Activated T-helper 1 cell treated with anti-CD3 and anti-CD28 coated beads, Interleukin-2, amount 50 U/mL, for 16 hours (primary cell): ENCODE measurements around the gene CS.
"Not testable (repeated sequence)": the region's sequence is repeated elsewhere in the genome, so short reads cannot be mapped to it uniquely, and the experiment has no call there.

ENCODE experiments used
- DNase-seq, 2 donors: peaks; one replicate each; pipeline ENCODE4 v3.0.0-alpha.2; 2020; ENCODE audit warnings: low read depth in 1 of 2, low spot score in 1 of 2

The CS gene

DNA sequence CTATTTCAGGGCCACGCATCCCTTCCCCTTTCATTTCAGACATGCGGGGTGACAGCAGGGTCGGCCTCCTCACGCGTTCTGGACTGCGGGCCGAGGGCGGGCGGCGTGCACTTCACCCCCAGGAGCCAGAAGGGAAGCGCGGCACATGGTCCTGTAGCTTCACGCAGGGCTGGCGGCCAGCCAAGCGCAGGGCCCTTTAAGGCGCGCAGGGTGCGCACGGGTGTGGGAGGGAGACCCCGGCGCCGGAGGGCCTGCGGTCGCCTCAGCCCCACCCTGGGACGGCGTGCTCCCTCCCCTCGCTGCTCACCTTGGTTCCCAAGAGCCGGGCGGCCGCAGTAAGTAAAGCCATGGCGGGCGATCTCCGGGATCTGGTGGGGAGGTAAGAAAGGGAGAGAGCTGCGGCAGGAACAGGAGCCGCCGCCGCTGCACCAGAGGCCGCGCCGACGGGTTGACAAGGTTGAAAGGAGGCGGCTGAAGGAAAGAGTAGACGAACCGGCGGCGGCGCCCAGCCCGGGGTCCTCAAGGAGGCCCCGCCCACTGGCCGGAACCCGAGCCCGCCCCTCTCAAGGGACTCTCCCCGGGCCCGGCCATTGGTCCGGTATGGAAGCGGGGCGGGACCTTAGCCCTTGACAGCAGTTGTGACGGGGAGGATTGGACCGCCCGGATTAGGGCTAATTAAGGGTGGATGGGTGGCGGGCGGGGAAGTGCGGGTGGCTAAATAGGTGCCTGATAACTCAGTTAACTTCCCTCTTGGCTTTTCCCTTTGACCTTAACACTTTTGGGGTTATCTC, at the start of gene CS:
Gene CS (minus strand): TSS at position 478 of the 791 bp plus-strand sequence. CDS start 129 bp downstream, at position 349.
- peak; percentile 95 to 99 for DNase-seq

DNA sequence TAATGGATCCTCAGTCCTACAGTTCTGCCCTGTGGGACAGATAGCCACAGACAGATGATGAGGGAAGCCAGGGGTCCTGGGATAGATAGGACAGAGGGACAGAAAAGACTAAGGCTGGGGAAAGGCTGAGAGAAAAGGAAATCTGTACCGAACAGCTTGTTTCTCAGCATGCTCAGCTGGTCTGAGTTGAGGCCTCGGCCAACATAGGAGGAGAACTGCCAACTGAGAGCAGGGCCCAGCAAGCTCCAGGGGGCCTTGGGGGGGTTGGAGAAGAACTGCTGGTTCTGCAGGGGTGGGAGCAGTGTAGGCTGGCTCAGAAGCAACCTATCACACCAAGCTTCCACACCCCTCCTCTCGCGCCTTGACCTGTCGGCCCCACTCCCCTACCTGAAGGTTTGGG, 48.6 kb upstream of the CS start:
- no peak for DNase-seq

- not testable (repeated sequence) for DNase-seq
Observed at GRCh38 chr12:56347255-56347654, 47.1 kb upstream of the CS start.

GRCh38 chr12:56346675-56347074, 46.5 kb upstream of the CS start:
- DNase-seq: no peak

GRCh38 chr12:56342290-56342689, 42.2 kb upstream of the CS start:
- DNase-seq: not testable (repeated sequence)

- no peak for DNase-seq
Observed at GRCh38 chr12:56341616-56342015, 41.5 kb upstream of the CS start.

DNA sequence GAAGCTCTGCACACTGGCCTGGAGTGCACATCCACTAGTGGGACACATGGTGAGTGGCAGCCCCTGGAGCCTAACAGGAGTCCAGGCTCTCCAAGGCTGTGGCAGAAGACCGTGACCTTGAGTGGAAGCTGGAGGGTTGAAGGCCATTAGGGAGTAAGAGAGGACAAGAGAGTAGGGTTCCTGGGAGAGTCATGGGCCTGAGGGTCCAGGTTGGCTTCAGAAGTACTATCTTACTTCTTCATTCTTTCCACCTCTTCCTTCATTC, 39.0 kb upstream of the CS start:
- DNase-seq: no peak

DNA sequence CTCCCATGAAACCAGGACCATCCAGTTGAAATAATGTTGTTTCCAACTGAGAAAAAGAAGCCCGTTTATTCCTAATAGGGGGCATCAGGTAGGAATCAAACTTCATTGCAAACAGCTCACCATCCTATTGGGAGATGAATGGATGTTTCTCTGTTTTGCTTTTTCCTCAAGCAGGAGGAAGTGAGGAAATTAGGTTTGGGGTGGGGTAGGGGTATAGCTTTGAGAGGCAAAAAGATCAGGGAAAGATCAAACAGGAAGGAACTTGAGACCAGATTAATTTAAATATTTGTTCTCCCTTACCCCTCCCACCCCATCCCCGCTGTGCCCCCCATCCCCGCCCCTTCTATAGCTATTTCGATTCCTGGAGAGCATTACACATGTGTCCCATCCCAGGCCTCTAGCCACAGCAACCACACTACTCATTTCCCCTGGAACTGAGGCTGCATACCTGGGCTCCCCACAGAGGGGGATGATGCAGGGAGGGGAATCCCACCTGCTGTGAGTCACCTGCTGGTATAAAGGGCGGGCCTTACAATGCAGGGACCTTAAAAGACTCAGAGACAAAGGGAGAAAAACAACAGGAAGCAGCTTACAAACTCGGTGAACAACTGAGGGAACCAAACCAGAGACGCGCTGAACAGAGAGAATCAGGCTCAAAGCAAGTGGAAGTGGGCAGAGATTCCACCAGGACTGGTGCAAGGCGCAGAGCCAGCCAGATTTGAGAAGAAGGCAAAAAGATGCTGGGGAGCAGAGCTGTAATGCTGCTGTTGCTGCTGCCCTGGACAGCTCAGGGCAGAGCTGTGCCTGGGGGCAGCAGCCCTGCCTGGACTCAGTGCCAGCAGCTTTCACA, 38.4 kb upstream of the CS start, which contains the start of gene IL23A:
Gene IL23A (plus strand): TSS at position 577 of the 850 bp plus-strand sequence. CDS start 161 bp downstream, at position 738.
- peak; percentile 60 to 79 for DNase-seq

DNA sequence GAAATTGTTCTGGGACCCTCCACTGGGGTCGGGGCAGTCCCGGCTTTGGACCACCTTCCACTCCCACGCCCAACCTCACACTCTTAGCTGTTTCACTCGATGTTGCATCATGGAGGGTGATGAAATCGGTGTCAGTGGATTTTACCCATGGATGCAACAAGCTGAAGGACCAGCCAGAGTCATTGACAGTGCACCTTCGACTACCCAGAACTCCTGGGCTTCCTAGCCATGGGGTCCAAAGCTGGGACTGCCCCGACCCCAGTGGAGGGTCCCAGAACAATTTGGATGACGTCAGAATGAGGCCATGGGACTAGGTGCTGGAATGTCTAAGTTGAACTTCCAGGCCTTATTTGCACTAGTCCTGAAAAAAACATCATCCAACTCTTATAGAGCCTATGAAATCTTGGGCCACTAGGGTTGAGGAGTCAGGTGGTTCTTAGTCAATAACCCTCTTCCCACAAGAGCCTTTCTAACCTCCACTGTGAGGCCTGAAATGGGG, 37.7 kb upstream of the CS start:
- no peak for DNase-seq

DNA sequence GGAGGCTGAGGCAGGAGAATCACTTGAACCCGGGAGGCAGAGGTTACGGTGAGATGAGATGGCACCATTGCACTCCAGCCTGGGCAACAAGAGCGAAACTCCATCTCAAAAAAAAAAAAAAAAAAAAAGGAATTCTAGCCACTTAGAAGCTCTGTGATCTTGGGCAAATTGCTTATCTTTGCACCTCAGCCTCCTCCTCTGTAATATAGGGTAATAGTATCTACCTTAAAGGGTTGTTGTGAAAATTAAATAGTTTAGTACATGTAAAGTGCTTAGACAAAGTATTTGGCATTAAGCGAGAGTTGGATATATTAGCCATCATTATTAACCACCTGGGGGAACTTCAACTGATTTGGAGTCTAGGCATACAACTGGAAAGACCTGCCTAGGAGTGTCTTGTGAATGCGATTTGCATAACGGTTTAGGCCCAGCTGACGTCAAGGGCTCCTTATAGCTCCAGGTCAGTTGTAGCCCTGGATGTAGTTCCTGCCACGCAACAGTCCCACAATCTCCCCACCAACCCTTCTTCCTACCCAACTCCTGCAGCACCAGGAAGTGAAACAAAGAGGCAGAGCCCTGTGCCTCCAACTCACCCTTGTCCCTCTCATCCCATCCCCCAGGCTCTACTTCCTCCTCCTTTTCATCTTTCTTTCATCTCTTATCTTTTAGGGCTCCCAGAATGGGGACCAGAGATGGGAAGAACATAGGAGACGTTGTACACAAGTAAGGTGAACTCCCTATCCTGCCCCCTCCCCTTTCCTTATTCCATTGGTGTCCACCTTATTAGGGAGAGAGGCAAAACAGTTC, 36.4 kb upstream of the CS start:
- no peak for DNase-seq

DNA sequence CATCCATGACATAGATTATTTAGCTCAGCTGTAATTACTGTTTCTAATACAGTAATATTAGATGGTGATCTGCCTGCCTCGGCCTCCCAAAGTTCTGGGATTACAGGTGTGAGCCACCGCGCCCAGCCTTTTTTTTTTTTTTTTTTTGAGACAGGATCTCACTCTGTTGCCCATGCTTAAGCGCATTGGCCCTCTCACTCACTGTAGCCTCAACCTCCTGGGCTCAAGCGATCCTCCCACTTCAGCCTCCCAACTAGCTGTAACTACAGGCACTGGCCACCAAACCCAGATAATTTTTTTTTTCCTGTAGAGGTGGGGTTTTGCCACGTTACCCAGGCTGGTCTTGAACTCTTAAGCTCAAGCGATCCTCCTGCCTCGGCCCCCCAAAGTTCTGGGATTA, 35.4 kb upstream of the CS start:
- not testable (repeated sequence) for DNase-seq

DNA sequence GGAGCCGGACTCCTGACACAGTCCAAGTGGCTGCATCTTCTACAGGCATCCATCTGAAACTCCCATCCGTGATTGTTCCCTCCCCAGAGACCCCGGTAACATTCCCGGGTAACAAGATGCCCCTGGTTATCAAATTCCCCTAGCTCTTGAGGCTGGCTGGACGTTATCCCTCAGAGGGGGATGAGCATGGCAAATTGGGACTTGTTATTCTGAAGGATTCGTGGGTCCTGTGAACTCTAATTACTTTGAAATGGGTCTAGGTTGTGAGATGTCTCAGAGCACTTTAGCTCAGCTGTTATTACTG, 34.3 kb upstream of the CS start:
- no peak for DNase-seq

DNA sequence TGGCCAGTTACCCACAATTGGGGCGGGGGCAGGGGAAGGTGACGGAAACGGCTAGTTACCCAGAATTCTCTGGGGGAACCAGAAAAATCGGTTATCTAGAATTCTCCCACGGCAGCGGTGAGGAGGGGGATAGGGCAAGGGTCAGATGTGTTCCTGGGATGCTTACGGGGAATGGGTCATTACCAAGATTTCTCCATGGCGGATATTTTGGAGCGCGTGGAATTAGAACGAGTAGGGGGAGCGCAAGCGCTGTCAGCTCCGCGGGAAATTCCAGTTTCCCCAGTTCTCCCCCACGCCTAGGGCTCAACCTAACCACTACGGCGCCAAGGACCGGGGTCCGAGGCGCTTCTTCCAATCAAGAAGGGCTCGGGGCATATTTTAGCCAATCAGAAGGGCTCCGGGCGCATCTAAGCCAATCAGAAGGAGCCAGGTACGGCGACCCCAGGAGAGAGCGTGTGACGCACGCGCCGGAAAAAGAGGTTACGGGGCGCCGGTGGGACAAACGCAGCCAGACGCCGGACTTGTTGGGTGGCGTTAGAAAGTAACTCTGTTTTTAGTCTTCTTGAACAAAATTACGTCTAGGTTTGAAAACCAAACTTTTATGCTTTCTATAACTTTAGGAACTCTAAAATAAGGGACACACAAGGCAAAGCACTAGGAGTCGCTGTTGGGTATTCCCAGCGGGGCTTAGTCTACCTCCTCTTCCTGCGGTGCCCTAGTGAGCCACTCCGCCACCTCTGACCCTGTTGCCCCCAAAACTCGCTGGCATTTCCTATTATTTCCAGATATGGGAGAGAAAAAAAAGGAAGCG, 33.8 kb upstream of the CS start, which contains the start of gene PAN2:
Gene PAN2 (minus strand): TSS at position 322 of the 811 bp plus-strand sequence. CDS start 906 bp downstream, outside the sequence.
- peak; percentile 74 to 87 for DNase-seq

DNA sequence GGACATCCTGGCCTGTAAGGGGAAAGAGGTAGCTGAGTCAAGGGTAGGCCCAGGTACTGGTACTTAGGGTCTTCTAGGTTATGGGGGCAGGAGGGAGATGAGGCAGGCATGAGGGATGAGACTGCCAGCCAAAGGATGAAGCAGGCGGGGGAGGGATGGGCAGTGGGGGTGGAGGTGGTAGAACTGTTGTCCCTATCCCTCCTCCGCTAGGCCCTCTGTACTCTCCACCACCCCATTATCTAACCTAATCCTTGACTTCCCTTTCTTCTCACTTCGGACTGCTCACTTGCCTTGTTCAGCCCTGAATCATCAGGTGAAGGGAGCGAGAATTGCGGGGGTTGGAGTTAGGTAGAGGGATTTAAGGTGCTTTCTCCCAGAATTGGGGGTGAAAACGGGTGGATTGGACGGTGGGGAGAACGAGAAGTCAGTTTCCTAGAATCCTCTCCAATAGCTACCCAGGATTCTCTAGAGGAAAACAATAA, 33.1 kb upstream of the CS start:
- DNase-seq: no peak

DNA sequence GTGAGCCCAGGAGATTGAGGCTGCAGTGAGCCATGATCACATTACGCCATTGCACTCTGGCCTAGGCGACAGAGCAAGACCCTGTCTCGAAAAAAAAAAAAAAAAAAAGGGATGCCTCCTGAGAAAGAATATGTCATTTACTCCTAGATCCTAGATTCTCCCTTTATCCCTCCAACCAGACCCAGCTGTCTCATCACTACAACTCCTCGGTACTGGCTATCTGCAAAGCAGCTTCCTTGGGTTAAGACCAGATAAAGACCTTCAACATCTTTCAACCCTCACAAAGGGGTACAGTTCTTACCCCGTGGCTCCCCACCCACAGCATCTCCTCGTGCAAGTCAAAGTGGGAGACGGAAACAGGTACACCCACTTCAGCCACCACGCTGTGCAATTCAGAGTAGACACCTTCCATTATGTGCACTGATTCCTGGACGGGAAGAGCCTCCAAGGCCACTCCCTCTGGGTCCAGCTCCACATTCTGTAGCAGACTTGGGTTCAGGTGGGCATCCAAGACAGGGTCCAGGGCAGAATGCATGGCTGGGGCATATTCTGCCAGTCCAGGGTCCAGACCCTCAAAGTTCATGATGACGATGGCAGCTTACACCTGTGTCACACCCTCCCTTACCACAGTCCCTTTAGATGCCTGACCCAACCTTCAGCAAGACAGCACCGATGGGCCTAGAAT, 32.5 kb upstream of the CS start:
- no peak for DNase-seq

- no peak for DNase-seq
Observed at GRCh38 chr12:56330936-56331490, 30.9 kb upstream of the CS start.

- no peak for DNase-seq
Observed at GRCh38 chr12:56326533-56326932, 26.4 kb upstream of the CS start.

- DNase-seq: no peak
Observed at GRCh38 chr12:56326126-56326525, 26.0 kb upstream of the CS start.

- no peak for DNase-seq
Observed at GRCh38 chr12:56324206-56324605, 24.1 kb upstream of the CS start.
